H1 (cell line): Measurements from ENCODE around the gene ADCY1. TPM values are rescaled to one million over a fixed set of nuclear protein-coding genes. Genes with fewer than 3 reads are reported as not detected.

Experiments used
- CTCF ChIA-PET: fragments of 300-600 bp; sonication (Branson Sonifier 250); formaldehyde crosslinking; loops from one replicate; lab custom pipeline; 2021; ENCODE audit not compliant: partially characterized antibody; lab: Charles Lee
- POLR2A ChIA-PET: fragments of 300-600 bp; sonication (Branson Sonifier 250); formaldehyde crosslinking; loops from one replicate; lab custom pipeline; 2021; ENCODE audit warnings: inconsistent platforms; ENCODE audit not compliant: partially characterized antibody; lab: Charles Lee
- DNase-seq, 2 experiments: peaks; one replicate each; pipeline versions ENCODE4 v3.0.0 to v3.0.0-alpha.2; 2010 to 2022; ENCODE audit warnings: low spot score in 2 of 2, low read depth in 1 of 2, mixed read lengths in 1 of 2
- FAIRE-seq: peaks from 2 replicates; lab custom pipeline; 2011; peaks lifted over from hg19 to GRCh38; lab: Jason Lieb, UNC
- H2AFZ ChIP-seq: 2 replicates; pipeline ENCODE4 v1.8.1; 2012; ENCODE audit warnings: low read length, inconsistent platforms
- H2AK5ac ChIP-seq: 2 replicates; pipeline ENCODE4 v1.6.1; 2013; ENCODE audit warnings: low read depth, low read length
- H2BK120ac ChIP-seq: replicated peaks from 2 replicates; pipeline ENCODE3; 2013; ENCODE audit warnings: low read depth, low read length, inconsistent platforms
- H2BK12ac ChIP-seq: 2 replicates; pipeline ENCODE4 v1.6.1; 2013; ENCODE audit warnings: low read depth, low read length
- H2BK15ac ChIP-seq: 2 replicates; pipeline ENCODE4 v1.6.1; 2013; ENCODE audit warnings: low read length
- H2BK20ac ChIP-seq: 2 replicates; pipeline ENCODE4 v1.6.1; 2013; ENCODE audit warnings: low read length
- H2BK5ac ChIP-seq: 2 replicates; pipeline ENCODE4 v1.6.1; 2013; ENCODE audit warnings: low read depth, low read length
- H3K14ac ChIP-seq: 2 replicates; pipeline ENCODE4 v1.6.1; 2013; ENCODE audit warnings: inconsistent platforms; ENCODE audit not compliant: insufficient read length
- H3K18ac ChIP-seq: 2 replicates; pipeline ENCODE4 v1.6.1; 2013; ENCODE audit warnings: low read length; ENCODE audit errors: extremely low read depth
- H3K23ac ChIP-seq: 2 replicates; pipeline ENCODE4 v1.6.1; 2013; ENCODE audit warnings: inconsistent platforms; ENCODE audit not compliant: insufficient read length
- H3K23me2 ChIP-seq: 2 replicates; pipeline ENCODE4 v1.6.1; 2013; ENCODE audit warnings: low read depth, low read length
- H3K27ac ChIP-seq: 2 replicates; pipeline ENCODE4 v1.6.1; 2011; ENCODE audit warnings: low read depth, low read length, inconsistent platforms
- H3K27me3 ChIP-seq, 4 experiments: replicated peaks in 1 of 4; 1 replicate in 1 of 4; 2 replicates in 3 of 4; pipeline versions ENCODE4 v1.6.1 to v1.8.1; 2011 to 2013; ENCODE audit warnings: low read length in 3 of 4, mild to moderate bottlenecking in 3 of 4, inconsistent platforms in 2 of 4, mixed read lengths in 2 of 4, moderate library complexity in 1 of 4; ENCODE audit not compliant: control insufficient read depth in 3 of 4, insufficient read depth in 3 of 4; ENCODE audit errors: extremely low read depth in 1 of 4
- H3K36me3 ChIP-seq, 4 experiments: 2 replicates each; pipeline versions ENCODE4 v1.6.1 to v1.8.1; 2011 to 2013; ENCODE audit warnings: mild to moderate bottlenecking in 4 of 4, low read length in 3 of 4, moderate library complexity in 2 of 4, control low read depth in 1 of 4, inconsistent platforms in 1 of 4; ENCODE audit not compliant: insufficient read depth in 4 of 4, control insufficient read depth in 2 of 4
- H3K4ac ChIP-seq: replicated peaks from 2 replicates; pipeline ENCODE3; 2013; ENCODE audit warnings: low read length, low read depth, mixed read lengths, inconsistent platforms; ENCODE audit not compliant: insufficient read length
- H3K4me1 ChIP-seq, 4 experiments: replicated peaks in 1 of 4; 1 replicate in 1 of 4; 2 replicates in 3 of 4; pipeline versions ENCODE4 v1.6.1 to v1.8.1; 2011 to 2013; ENCODE audit warnings: low read length in 3 of 4, inconsistent platforms in 2 of 4, mixed read lengths in 1 of 4; ENCODE audit not compliant: insufficient read depth in 4 of 4, control insufficient read depth in 3 of 4
- H3K4me2 ChIP-seq, 2 experiments: 2 replicates each; pipeline versions ENCODE4 v1.6.1 to v1.8.1; 2011 to 2013; ENCODE audit warnings: low read depth in 2 of 2, low read length in 2 of 2, control low read depth in 1 of 2, inconsistent platforms in 1 of 2, mild to moderate bottlenecking in 1 of 2; ENCODE audit not compliant: insufficient read depth in 1 of 2
- H3K4me3 ChIP-seq, 4 experiments: fragments of 200-600, 300-600 bp in 1 of 4; sonication (generic), shearing (Covaris generic), sonication (Bioruptor Twin) in 1 of 4; 2 replicates each; pipeline versions ENCODE4 v1.5.1 to v1.8.1; 2011 to 2016; ENCODE audit warnings: low read length in 4 of 4, low read depth in 3 of 4, control low read depth in 2 of 4, inconsistent platforms in 2 of 4, mild to moderate bottlenecking in 2 of 4, mixed read lengths in 1 of 4, moderate library complexity in 1 of 4; ENCODE audit not compliant: insufficient read depth in 2 of 4; ENCODE audit errors: extremely low read depth in 1 of 4
- H3K56ac ChIP-seq: replicated peaks from 2 replicates; pipeline ENCODE3; 2013; ENCODE audit warnings: low read depth, mild to moderate bottlenecking, mixed read lengths, low read length, inconsistent platforms; ENCODE audit not compliant: insufficient read length
- H3K79me1 ChIP-seq: 2 replicates; pipeline ENCODE4 v1.6.1; 2013; ENCODE audit warnings: low read depth, low read length, control low read depth
- H3K79me2 ChIP-seq, 2 experiments: 2 replicates each; pipeline versions ENCODE4 v1.6.1 to v1.8.1; 2012 to 2013; ENCODE audit warnings: low read length in 2 of 2, mild to moderate bottlenecking in 2 of 2, inconsistent platforms in 1 of 2; ENCODE audit not compliant: insufficient read depth in 2 of 2, control insufficient read depth in 1 of 2
- H3K9ac ChIP-seq, 4 experiments: replicated peaks in 1 of 4; 1 replicate in 1 of 4; 2 replicates in 3 of 4; pipeline versions ENCODE4 v1.6.1 to v1.8.1; 2011 to 2013; ENCODE audit warnings: low read depth in 3 of 4, low read length in 3 of 4, control low read depth in 2 of 4, mild to moderate bottlenecking in 2 of 4, moderate library complexity in 2 of 4, inconsistent platforms in 1 of 4; ENCODE audit errors: extremely low read depth in 1 of 4
- H3K9me3 ChIP-seq, 2 experiments: 2 replicates each; pipeline versions ENCODE4 v1.6.1 to v1.8.1; 2012 to 2013; ENCODE audit warnings: mild to moderate bottlenecking in 2 of 2, moderate library complexity in 2 of 2, control low read depth in 1 of 2, inconsistent platforms in 1 of 2, low read depth in 1 of 2, low read length in 1 of 2, mixed read lengths in 1 of 2; ENCODE audit not compliant: insufficient read depth in 2 of 2
- H4K20me1 ChIP-seq, 2 experiments: replicated peaks in 1 of 2; 2 replicates each; pipeline versions ENCODE3 to v1.8.1; 2011 to 2013; ENCODE audit warnings: inconsistent platforms in 2 of 2, low read length in 2 of 2, mild to moderate bottlenecking in 1 of 2; ENCODE audit not compliant: insufficient read depth in 2 of 2, control insufficient read depth in 1 of 2
- H4K5ac ChIP-seq: 2 replicates; pipeline ENCODE4 v1.6.1; 2013; ENCODE audit warnings: low read length, low read depth, mixed read lengths, inconsistent platforms; ENCODE audit not compliant: insufficient read length
- H4K8ac ChIP-seq: 2 replicates; pipeline ENCODE4 v1.8.0; 2013; ENCODE audit warnings: mild to moderate bottlenecking, moderate library complexity, low read length, inconsistent platforms; ENCODE audit not compliant: insufficient read depth; ENCODE audit errors: extremely low read depth
- H4K91ac ChIP-seq: replicated peaks from 2 replicates; pipeline ENCODE3; 2013; ENCODE audit warnings: low read length, mixed read lengths, inconsistent platforms; ENCODE audit not compliant: insufficient read length
- CHD1 ChIP-seq: IDR thresholded peaks from 2 replicates; pipeline ENCODE4 v1.6.1; 2012; ENCODE audit warnings: low read depth, low read length, improper control_type of control experiment
- EP300 ChIP-seq, 2 experiments: IDR thresholded peaks; 1 replicate in 1 of 2; 2 replicates in 1 of 2; pipeline ENCODE4 v1.6.1; 2011 to 2012; ENCODE audit warnings: low read depth in 2 of 2, low read length in 2 of 2, mild to moderate bottlenecking in 2 of 2, borderline replicate concordance in 1 of 2, inconsistent platforms in 1 of 2, moderate library complexity in 1 of 2
- NANOG ChIP-seq: IDR thresholded peaks from 2 replicates; pipeline ENCODE4 v1.6.1; 2011; ENCODE audit warnings: low read length, low read depth, mild to moderate bottlenecking, inconsistent platforms; ENCODE audit not compliant: insufficient read depth, poor library complexity, severe bottlenecking
- WGBS, 2 experiments: shearing (Covaris generic) in 1 of 2; methylation state at CpG; one replicate each; pipeline versions ENCODE4 v1.1.6 to v1.1.7; 2013 to 2015; ENCODE audit warnings: low lambda C conversion rate in 2 of 2, mixed read lengths in 2 of 2, inconsistent platforms in 1 of 2, low coverage in 1 of 2, missing lambda C conversion rate in 1 of 2; ENCODE audit not compliant: insufficient replicate concordance in 2 of 2, insufficient coverage in 1 of 2, insufficient read length in 1 of 2; ENCODE audit errors: extremely low coverage in 1 of 2, missing lambda C conversion rate in 1 of 2; 5-methylcytosine and 5-hydroxymethylcytosine counted together
- polyA plus RNA-seq, 7 experiments: library from polyadenylated mRNA; depleted of rRNA in 3 of 7; stranded (reverse) in 5 of 7; unstranded in 2 of 7; fragments of >200 nt in 5 of 7; fragments of 200-250 nt in 2 of 7; gene quantifications; 1 replicate in 5 of 7; 2 replicates in 1 of 7; 4 replicates in 1 of 7; pipeline versions ENCODE4 v1.2.1 to v1.2.3, GENCODE V29; 2011 to 2013; ENCODE audit warnings: missing spikeins in 2 of 7, mixed read lengths in 2 of 7
- total RNA-seq: library from RNA; stranded (reverse); fragmentation: NEBNext Ultra II Directional; extraction: Animal tissue kit (Norgen Biotek cat#: 25700); gene quantifications from 2 replicates; pipeline ENCODE4 v1.2.1, GENCODE V29; 2021

The ADCY1 gene
- total and polyA plus RNA-seq, 2 of the 8 experiments (the other 6 are each of a cell fraction or from before 2014, with no cell fraction given) = 7.9 to 26.9 TPM

DNA sequence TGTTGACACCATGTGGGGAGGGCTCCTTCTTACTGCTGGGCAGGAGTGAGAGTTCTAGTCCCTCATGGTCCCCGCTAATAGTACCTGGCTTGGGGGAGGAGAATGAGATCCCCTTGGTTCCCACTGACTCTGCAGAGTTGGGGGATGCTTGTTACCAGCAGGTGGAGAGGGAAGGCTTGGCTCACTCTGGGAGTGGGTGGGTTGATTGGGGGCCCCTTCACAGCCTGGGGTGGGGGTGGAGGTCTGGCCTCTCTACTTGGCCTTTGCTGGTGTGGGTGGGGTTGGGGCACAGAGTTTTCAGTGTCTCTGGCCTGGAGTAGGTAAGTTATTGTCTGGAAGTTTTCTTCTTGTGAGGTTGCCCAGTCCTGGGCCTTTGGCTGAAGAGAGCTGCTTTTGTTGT lies 31.9 kb downstream of the ADCY1 start:
- Histone ChIP-seq H3K4me1 (no peaks in the 10 kb centered on the region), H3K9me3 (peaks cover 0 to 2% of the 10 kb centered on the region in 2 experiments; a peak in 1 of 4 replicates), H3K27me3 (no peaks in the 10 kb centered on the region), H3K4me2 (no peak overlapping the region), H2BK20ac (no peak overlapping the region), H3K23ac (no peak overlapping the region), H3K27ac (no peak overlapping the region), H4K20me1 (no peaks in the 10 kb centered on the region), H3K4me3 (no peak overlapping the region), H4K5ac (no peak overlapping the region), H2AK5ac (no peak overlapping the region), H3K23me2 (peaks cover 6% of the 10 kb centered on the region; the same call in 1 of the 2 replicates), H4K8ac (no peak overlapping the region), H2BK120ac (no peak overlapping the region), H3K9ac (no peak overlapping the region), H3K18ac (no peak overlapping the region), H3K36me3 (no peaks in the 10 kb centered on the region; a peak in 2 of 8 replicates), H3K14ac (no peak overlapping the region), H2BK12ac (no peak overlapping the region), H3K4ac (no peak overlapping the region), H2AFZ (no peak overlapping the region), H3K56ac (no peak overlapping the region), H4K91ac (no peak overlapping the region), H3K79me1 (0 out of 2 replicates have a peak, but pooled peaks cover 3% of the 10 kb centered on the region), H2BK5ac (no peak overlapping the region), H2BK15ac (no peak overlapping the region), H3K79me2 (peaks cover 0 to 9% of the 10 kb centered on the region in 2 experiments; a peak in 2 of 4 replicates)
- peak in 1 of 2 experiments; percentile 16 for DNase-seq
- FAIRE-seq = no peak
- ChIA-PET CTCF (interaction anchor here (0.8 to 1.2 kb wide), 3 partner anchors 11 to 127 kb away, joined by 3 to 4 read pairs (median 3); no protein-coding TSS in a partner anchor), POLR2A (no interaction called here)
- 79% methylated on average over 1 of the region's 1 CpG; no CpG with 5 or more reads in 1 of the 2 experiments for WGBS, 2 experiments
- TF ChIP-seq CHD1 (no peak), NANOG (no peak), EP300 (IDR thresholded peaks at IDR 0.05; ENCODE audit: borderline replicate concordance in 1 of 2, low read depth in 2 of 2, low read length in 2 of 2) (no peak)
